K562 (cell line): ENCODE results near the gene CEP95. TPM values are rescaled to one million over a fixed set of nuclear protein-coding genes. Genes with fewer than 3 reads are reported as not detected.

ENCODE experiments used
- ATAC-seq: fragments of 200-7000 bp; cut with Tn5 transposase; 3 replicates; pipeline ENCODE4 v1.9.1; 2020; ENCODE audit warnings: moderate library complexity
- BruUV-seq: library from RNA; stranded (reverse); fragments of 400-500 nt; replicated peaks from 2 replicates; lab custom pipeline; 2021; lab: Mats Ljungman, UMichigan
- CTCF ChIA-PET: fragments of 300-600 bp; formaldehyde crosslinking; extraction: SDS; loops from one replicate; lab custom pipeline; 2021; ENCODE audit warnings: low intra/inter-chr PET ratio; lab: Yijun Ruan, JAX
- POLR2A ChIA-PET: fragments of 300-600, 350-650 bp; sonication (Branson Sonifier 250); formaldehyde crosslinking; extraction: SDS; loops from one replicate; lab custom pipeline; 2021; ENCODE audit warnings: antibody characterized with exemption, inconsistent platforms; lab: Yijun Ruan, JAX
- DNase-seq, 4 experiments: peaks; one replicate each; pipeline versions ENCODE4 v3.0.0 to v3.0.0-alpha.2; 2011 to 2018; ENCODE audit warnings: low spot score in 3 of 4, mixed read lengths in 3 of 4; ENCODE audit errors: extremely low read depth in 1 of 4
- FAIRE-seq: peaks from 2 replicates; lab custom pipeline; 2011; peaks lifted over from hg19 to GRCh38; lab: Jason Lieb, UNC
- H2AFZ ChIP-seq: 2 replicates; pipeline ENCODE4 v1.6.0; 2011; ENCODE audit warnings: low read depth, low read length, control low read depth, inconsistent platforms
- H3K27ac ChIP-seq: fragments of 200-600 bp; 3 replicates; pipeline ENCODE4 v1.8.0; 2011; ENCODE audit warnings: low read depth, mild to moderate bottlenecking, control low read depth, inconsistent platforms, low read length, moderate library complexity, mixed read lengths; ENCODE audit errors: extremely low read depth
- H3K27me3 ChIP-seq, 2 experiments: fragments of 300-600 bp in 1 of 2; 2 replicates in 1 of 2; 3 replicates in 1 of 2; pipeline versions ENCODE4 v1.6.0 to v1.8.0; 2011; ENCODE audit warnings: inconsistent platforms in 2 of 2, low read length in 2 of 2, mild to moderate bottlenecking in 1 of 2, mixed read lengths in 1 of 2, moderate library complexity in 1 of 2; ENCODE audit not compliant: control insufficient read depth in 2 of 2, insufficient read depth in 2 of 2
- H3K36me3 ChIP-seq: fragments of 300-600 bp; 3 replicates; pipeline ENCODE4 v1.8.0; 2011; ENCODE audit warnings: mild to moderate bottlenecking, low read length, inconsistent platforms; ENCODE audit not compliant: control insufficient read depth, insufficient read depth
- H3K4me1 ChIP-seq, 2 experiments: fragments of 200-600 bp in 1 of 2; replicated peaks in 1 of 2; 2 replicates in 1 of 2; 3 replicates in 1 of 2; pipeline versions ENCODE4 v1.5.1 to v1.8.0; 2011; ENCODE audit warnings: inconsistent platforms in 2 of 2, low read length in 2 of 2, mild to moderate bottlenecking in 1 of 2, mixed read lengths in 1 of 2, moderate library complexity in 1 of 2; ENCODE audit not compliant: control insufficient read depth in 2 of 2, insufficient read depth in 2 of 2
- H3K4me2 ChIP-seq: 2 replicates; pipeline ENCODE4 v1.6.1; 2011; ENCODE audit warnings: low read length, control low read depth, inconsistent platforms, mixed read lengths; ENCODE audit not compliant: insufficient read depth
- H3K4me3 ChIP-seq: fragments of 200-600 bp; sonication (generic), shearing (Covaris generic); 2 replicates; pipeline ENCODE4 v1.5.1; 2016; ENCODE audit warnings: control low read depth, inconsistent platforms
- H3K79me2 ChIP-seq: fragments of 200-600 bp; 3 replicates; pipeline ENCODE4 v1.8.0; 2011; ENCODE audit warnings: low read length, inconsistent platforms; ENCODE audit not compliant: control insufficient read depth, insufficient read depth
- H3K9ac ChIP-seq, 2 experiments: 2 replicates each; pipeline versions ENCODE4 v1.6.0 to v1.6.1; 2011; ENCODE audit warnings: low read depth in 2 of 2, low read length in 2 of 2, control low read depth in 1 of 2, inconsistent platforms in 1 of 2, mild to moderate bottlenecking in 1 of 2, mixed read lengths in 1 of 2; ENCODE audit not compliant: insufficient read depth in 1 of 2
- H3K9me1 ChIP-seq: one replicate; pipeline ENCODE4 v1.6.0; 2011; ENCODE audit warnings: inconsistent platforms, mild to moderate bottlenecking, low read length, moderate library complexity; ENCODE audit not compliant: control insufficient read depth, insufficient read depth
- H3K9me3 ChIP-seq: replicated peaks from 2 replicates; pipeline ENCODE4 v1.5.1; 2011; ENCODE audit warnings: low read depth, low read length, inconsistent platforms; ENCODE audit not compliant: control insufficient read depth, insufficient read depth
- H4K20me1 ChIP-seq: replicated peaks from 2 replicates; pipeline ENCODE4 v1.6.1; 2011; ENCODE audit warnings: low read length, inconsistent platforms, mixed read lengths; ENCODE audit not compliant: control insufficient read depth, insufficient read depth
- BDP1 ChIP-seq: IDR thresholded peaks from 3 replicates; pipeline ENCODE4 v1.6.1; 2011; ENCODE audit not compliant: insufficient read length, insufficient read depth
- DACH1 ChIP-seq: fragments of 450-650 bp; IDR thresholded peaks from 2 replicates; pipeline ENCODE4 v1.6.1; 2018; ENCODE audit not compliant: partially characterized antibody
- DIDO1 ChIP-seq: fragments of 450-650 bp; IDR thresholded peaks from 2 replicates; pipeline ENCODE4 v1.6.1; 2016; ENCODE audit warnings: low read depth, missing biosample characterization, missing genetic modification characterization
- JUND ChIP-seq, 2 experiments: IDR thresholded peaks; 2 replicates in 1 of 2; 3 replicates in 1 of 2; pipeline ENCODE4 v1.6.1; 2011; ENCODE audit warnings: borderline replicate concordance in 2 of 2, low read depth in 2 of 2, low read length in 2 of 2, improper control_type of control experiment in 1 of 2, missing biosample characterization in 1 of 2, missing genetic modification characterization in 1 of 2, missing genetic modification reagents in 1 of 2
- LARP7 ChIP-seq: fragments of 450-650 bp; IDR thresholded peaks from 2 replicates; pipeline ENCODE4 v1.6.1; 2016
- NR0B1 ChIP-seq: fragments of 450-650 bp; IDR thresholded peaks from one replicate; pipeline ENCODE4 v1.6.1; 2018; ENCODE audit warnings: mild to moderate bottlenecking, moderate library complexity; ENCODE audit not compliant: partially characterized antibody
- RAD21 ChIP-seq, 2 experiments: fragments of 250-450 bp in 1 of 2; fragments of 450-650 bp in 1 of 2; sonication (Bioruptor Pico) in 1 of 2; formaldehyde crosslinking in 1 of 2; IDR thresholded peaks in 1 of 2; conservative IDR thresholded peaks in 1 of 2; 2 replicates each; pipeline versions ENCODE4 v1.4.0 to v1.8.0; 2020 to 2022; ENCODE audit warnings: mild to moderate bottlenecking in 2 of 2, moderate library complexity in 1 of 2
- SAFB2 ChIP-seq: fragments of 200-400 bp; formaldehyde crosslinking; IDR thresholded peaks from 2 replicates; pipeline ENCODE4 v1.6.1; 2018; ENCODE audit warnings: borderline replicate concordance, low read length, low read depth, moderate library complexity; ENCODE audit not compliant: severe bottlenecking
- ZBTB5 ChIP-seq: fragments of 450-650 bp; IDR thresholded peaks from 2 replicates; pipeline ENCODE4 v1.6.1; 2017; ENCODE audit warnings: antibody characterized with exemption
- ZC3H4 ChIP-seq: sonication (generic); formaldehyde crosslinking; IDR thresholded peaks from 2 replicates; pipeline ENCODE4 v1.9.0; 2021; ENCODE audit warnings: missing genetic modification reagents, borderline replicate concordance
- WGBS: fragments of 100-300 bp; shearing (Covaris generic); methylation state at CpG from one replicate; pipeline ENCODE4 v1.1.6; 2016; ENCODE audit warnings: low coverage, mixed read lengths; ENCODE audit not compliant: insufficient coverage; ENCODE audit errors: missing lambda C conversion rate; 5-methylcytosine and 5-hydroxymethylcytosine counted together
- in situ Hi-C: fragments of 300-500 bp; cut with MboI; formaldehyde crosslinking; loops from 4 replicates; pipeline ENCODE4 v1.15.0; 2018; ENCODE audit warnings: inconsistent platforms, mixed read lengths
- intact Hi-C: fragments of 100-400 bp; cut with micrococcal nuclease; formaldehyde crosslinking; loops from 2 replicates; pipeline ENCODE4 v1.14.2; 2022
- polyA plus RNA-seq, 8 experiments: library from polyadenylated mRNA; depleted of rRNA in 4 of 8; stranded (reverse) in 5 of 8; unstranded in 3 of 8; fragments of >200 nt; fragmentation: Nextera tagmentation in 2 of 8; fragmentation: Illumina TruSeq in 1 of 8; extraction: Ambion mirVana in 2 of 8; extraction: Trizol in 1 of 8; gene quantifications; 2 replicates each; pipeline versions ENCODE4 v1.2.1 to v1.2.3, GENCODE V29; 2011 to 2014; ENCODE audit warnings: inconsistent platforms in 1 of 8, missing spikeins in 1 of 8
- total RNA-seq, 7 experiments: library from RNA; depleted of rRNA in 6 of 7; stranded (reverse); fragments of >200 nt in 6 of 7; fragmentation: Illumina TruSeq in 2 of 7; extraction: Trizol in 2 of 7; gene quantifications; 2 replicates each; pipeline versions ENCODE4 v1.2.1 to v1.2.3, GENCODE V29; 2011 to 2021; ENCODE audit warnings: low replicate concordance in 1 of 7
- TF ChIP-seq, protein P1 (sequence below): fragments of 250-450 bp; sonication (Bioruptor Pico); IDR thresholded peaks from 2 replicates; pipeline ENCODE4 v1.5.0; 2020; ENCODE audit warnings: mild to moderate bottlenecking

CEP95 gene
- total and polyA plus RNA-seq, 9 of the 15 experiments (the other 6 are each of a cell fraction or from before 2014, with no cell fraction given) = 26.7 to 80.7 (median 56.9) TPM

- FAIRE-seq = no peak
- no peak overlapping the region for H3K4me2 ChIP-seq
- no peak overlapping the region for H3K4me3 ChIP-seq
- no peaks in the 10 kb centered on the region for H3K27me3 ChIP-seq
- H3K27ac ChIP-seq = no peak overlapping the region
- ChIA-PET POLR2A (interaction anchor here (1.3 to 2.5 kb wide), 2 partner anchors 10 to 24 kb away, joined by 4 to 9 read pairs; no protein-coding TSS in a partner anchor), CTCF (no interaction called here)
- H3K9ac ChIP-seq = no peak overlapping the region
- H2AFZ ChIP-seq = no peak overlapping the region
- no peaks in the 10 kb centered on the region for H3K4me1 ChIP-seq
- no peaks in the 10 kb centered on the region for H4K20me1 ChIP-seq
- no peaks in the 10 kb centered on the region for H3K9me1 ChIP-seq
- peaks cover 70% of the 10 kb centered on the region for H3K36me3 ChIP-seq
- intact Hi-C loops = no loop called here
- H3K9me3 ChIP-seq = no peaks in the 10 kb centered on the region
- no peak for DNase-seq
- H3K79me2 ChIP-seq = no peaks in the 10 kb centered on the region
- ATAC-seq = no peak
- in situ Hi-C loops = no loop called here
- no TSS peak for BruUV-seq
- no CpG with 5 or more reads among the region's 1 CpG for WGBS
- no peak for TF ChIP-seq JUND (IDR thresholded peaks at IDR 0.05; ENCODE audit: borderline replicate concordance, low read depth, low read length)
- no peak for TF ChIP-seq JUND (tag; IDR thresholded peaks at IDR 0.05; ENCODE audit: borderline replicate concordance, low read depth, low read length)
- TF ChIP-seq, protein P1, sequence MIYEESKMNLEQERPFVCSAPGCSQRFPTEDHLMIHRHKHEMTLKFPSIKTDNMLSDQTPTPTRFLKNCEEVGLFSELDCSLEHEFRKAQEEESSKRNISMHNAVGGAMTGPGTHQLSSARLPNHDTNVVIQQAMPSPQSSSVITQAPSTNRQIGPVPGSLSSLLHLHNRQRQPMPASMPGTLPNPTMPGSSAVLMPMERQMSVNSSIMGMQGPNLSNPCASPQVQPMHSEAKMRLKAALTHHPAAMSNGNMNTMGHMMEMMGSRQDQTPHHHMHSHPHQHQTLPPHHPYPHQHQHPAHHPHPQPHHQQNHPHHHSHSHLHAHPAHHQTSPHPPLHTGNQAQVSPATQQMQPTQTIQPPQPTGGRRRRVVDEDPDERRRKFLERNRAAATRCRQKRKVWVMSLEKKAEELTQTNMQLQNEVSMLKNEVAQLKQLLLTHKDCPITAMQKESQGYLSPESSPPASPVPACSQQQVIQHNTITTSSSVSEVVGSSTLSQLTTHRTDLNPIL (CRISPR knock-in tag) = no peak
- TF ChIP-seq DACH1 = no peak
- no peak for TF ChIP-seq RAD21 (CRISPR knock-in tag; conservative IDR thresholded peaks at IDR 0.05 in 1 of 2, IDR thresholded peaks at IDR 0.05 in 1 of 2)
- TF ChIP-seq ZBTB5 = no peak
- no peak for TF ChIP-seq SAFB2
- TF ChIP-seq LARP7 = no peak
- TF ChIP-seq DIDO1 (tag) = no peak
- no peak for TF ChIP-seq BDP1
- TF ChIP-seq ZC3H4 (CRISPR knock-in tag) = no peak
- no peak for TF ChIP-seq NR0B1
These were observed 25.8 kb upstream of the CEP95 start for GRCh38 chr17:64480951-64481350.
